Pulmonary artery endothelial cell (primary cell): ENCODE data around the gene CACNG4. TPM values are rescaled to one million over a fixed set of nuclear protein-coding genes. Genes with fewer than 3 reads are reported as not detected.

ENCODE experiments used
- DNase-seq: peaks from one replicate; pipeline ENCODE4 v3.0.0-alpha.2; 2011; ENCODE audit warnings: low read depth, low spot score
- total RNA-seq: library from RNA; depleted of rRNA; stranded (reverse); fragments of >200 nt; gene quantifications from 2 replicates; pipeline ENCODE4 v1.2.3, GENCODE V29; 2014

The CACNG4 gene
- total RNA-seq, 1 donor from 2014 or later, result not detected

DNA sequence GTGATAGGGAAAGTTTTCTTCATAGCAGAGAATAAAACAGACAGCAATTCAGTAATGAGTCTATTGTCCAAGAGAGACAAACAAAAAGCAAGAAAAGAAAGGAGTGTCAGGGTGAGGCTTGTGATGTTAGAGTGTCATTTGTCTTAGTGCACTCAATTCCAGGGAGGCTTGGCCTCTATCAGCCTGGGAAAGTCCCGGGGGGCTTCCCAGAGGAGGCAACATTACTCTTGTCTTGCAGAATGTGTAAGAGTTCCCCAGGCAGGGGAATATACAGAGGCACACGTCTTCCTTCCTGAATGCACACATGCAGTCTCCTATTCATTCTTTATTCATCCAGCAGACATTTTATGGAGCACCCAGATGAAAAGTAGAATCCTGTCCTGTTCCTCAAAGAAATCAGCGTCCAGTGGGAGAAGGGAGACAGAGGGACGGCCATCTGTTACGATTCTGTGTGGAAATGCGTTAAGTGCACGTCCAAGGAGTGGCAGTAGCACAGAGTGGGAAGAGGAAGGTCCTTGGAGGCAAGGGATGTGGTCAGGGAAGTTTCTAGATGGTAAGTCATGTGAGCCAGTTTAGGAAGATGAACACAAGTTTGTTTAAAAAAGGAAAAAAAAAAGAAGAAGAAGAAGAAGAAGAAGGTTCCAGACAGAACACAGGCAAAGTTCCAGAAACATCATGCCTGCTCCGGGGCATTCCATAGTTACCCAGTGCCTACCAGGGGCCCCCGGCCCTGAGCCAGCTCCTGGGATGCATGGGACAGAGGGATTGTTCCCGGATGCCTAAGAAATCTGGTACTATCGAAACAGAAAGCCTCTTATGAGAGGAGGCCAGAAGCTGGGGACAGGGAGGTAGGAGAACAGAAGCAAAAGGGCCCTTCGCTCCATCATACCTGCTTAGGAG lies 21.1 kb downstream of the CACNG4 start:
- no peak for DNase-seq

DNA sequence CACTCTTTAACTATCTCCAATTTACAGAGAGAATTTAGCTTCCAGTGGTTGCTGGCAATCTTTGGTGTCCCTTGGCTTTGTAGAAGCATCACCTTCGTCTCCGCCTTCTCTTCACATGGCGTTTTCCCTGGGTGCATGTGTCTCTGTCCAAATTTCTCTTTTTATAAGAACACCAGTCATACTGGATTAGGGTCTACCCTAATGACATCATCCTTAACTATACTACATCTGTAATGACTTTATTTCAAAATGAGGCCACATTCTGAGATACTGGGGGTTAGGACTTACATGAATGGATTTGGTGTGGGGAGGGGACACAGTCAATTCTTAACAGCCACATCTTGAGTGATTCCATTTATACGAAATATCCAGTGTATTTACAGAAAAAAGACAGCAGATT lies 22.2 kb downstream of the CACNG4 start:
- no peak for DNase-seq

DNA sequence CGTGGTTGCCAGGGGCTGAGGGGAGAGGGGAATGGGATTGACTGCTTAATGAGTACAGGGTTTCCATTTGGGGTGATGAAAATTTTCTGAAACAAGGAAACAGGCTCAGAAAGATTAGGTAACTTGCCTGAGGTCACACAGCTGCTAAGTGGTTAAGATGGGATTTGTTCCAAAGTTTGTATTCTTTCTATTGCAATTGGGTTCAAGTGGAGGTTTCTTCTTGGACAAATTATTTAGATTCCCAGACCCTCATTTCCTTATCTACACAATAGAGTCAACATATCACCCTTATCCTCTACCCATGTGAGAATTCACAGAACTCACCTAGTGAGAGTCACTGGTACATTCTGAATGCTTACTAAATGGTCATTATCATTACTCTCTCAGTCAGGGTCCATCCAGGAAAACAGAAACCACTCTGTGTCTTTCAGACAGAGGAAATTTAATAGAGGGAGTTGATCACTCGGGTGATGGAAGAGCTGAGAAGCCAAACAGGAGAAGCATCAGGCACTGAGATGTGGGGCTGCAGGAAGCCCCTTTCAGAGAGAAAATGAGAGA lies 22.6 kb downstream of the CACNG4 start:
- DNase-seq, result no peak

- no peak for DNase-seq
These were observed 23.7 kb downstream of the CACNG4 start for GRCh38 chr17:66988069-66988798.

DNA sequence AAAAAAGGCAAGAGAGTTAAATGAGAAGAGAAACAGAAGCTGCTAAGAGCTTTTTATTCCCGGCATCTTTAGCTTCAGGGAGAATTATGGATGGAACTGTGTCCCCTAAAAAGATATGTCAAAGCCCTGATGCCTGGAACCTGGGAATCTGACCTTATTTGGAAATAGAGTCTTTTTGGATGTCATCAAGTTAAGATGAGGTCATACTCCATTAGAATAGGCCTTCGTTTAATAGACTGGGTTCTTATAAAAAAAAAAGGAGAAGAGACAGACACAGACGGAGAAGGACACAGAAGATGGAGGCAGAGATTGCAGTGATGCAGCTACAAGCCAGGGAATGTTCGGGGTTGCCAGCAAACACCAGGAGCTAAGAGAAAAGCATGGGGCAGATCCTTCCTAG lies 24.6 kb downstream of the CACNG4 start:
- no peak for DNase-seq

GRCh38 chr17:66989579-66989978 lies 25.1 kb downstream of the CACNG4 start:
- no peak for DNase-seq

- DNase-seq, result no peak
These were observed 25.5 kb downstream of the CACNG4 start for GRCh38 chr17:66990047-66990446.

- no peak for DNase-seq
These were observed 28.5 kb downstream of the CACNG4 start for GRCh38 chr17:66992911-66993442.

- DNase-seq, result no peak
These were observed 29.9 kb downstream of the CACNG4 start for GRCh38 chr17:66994361-66994760.

DNA sequence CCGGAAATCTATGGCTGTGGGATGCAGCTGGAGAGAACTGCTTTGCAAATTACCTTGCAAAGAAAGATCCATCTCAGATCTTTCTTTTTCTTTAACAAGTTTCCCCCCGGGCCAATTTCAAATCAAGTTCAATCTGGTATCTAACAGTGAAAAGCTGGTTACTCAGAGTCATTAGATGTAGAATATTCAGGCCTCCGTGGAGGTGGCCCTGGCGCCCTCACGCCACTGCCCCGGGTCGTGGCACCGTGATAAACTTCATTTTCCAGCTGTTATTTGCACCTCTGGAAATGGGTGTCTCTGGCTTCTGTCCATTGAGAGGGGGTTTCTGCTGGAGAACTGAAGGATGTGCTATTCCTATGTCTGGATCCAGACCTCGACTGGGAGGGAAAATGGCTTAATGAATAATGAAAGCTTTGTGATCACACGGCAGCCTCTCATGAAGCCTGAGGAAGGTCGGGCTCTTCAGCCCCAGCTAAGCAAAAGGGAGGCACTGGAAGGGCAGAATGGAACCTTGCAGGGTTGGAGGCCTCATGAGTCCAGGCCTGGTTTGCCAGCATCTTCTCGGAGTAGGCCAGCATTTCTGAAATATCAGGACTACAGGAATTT lies 30.5 kb downstream of the CACNG4 start:
- no peak for DNase-seq

DNA sequence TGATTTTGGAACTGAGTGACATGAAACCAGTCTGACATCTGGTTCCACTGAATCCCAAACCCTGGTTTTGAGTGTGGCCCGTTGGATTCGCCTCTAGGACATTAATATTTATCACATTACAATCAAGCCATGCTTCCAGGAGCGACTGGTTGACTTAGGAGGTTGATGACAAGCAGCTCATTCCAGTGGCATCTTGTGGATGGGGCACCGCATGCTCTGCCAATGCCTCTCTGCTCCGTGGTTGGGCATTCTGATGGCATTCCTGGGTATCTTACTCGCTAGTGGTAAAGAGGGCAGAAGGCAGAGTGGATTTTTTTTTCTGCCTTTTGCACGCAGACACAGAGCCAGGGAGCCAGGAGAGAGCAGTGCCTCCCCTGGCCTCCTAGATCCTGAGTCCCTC lies 31.4 kb downstream of the CACNG4 start:
- no peak for DNase-seq

- no peak for DNase-seq
These were observed 32.4 kb downstream of the CACNG4 start for GRCh38 chr17:66996926-66997325.

GRCh38 chr17:67003231-67003630 lies 38.7 kb downstream of the CACNG4 start:
- no peak for DNase-seq

- DNase-seq, result no peak
These were observed 39.7 kb downstream of the CACNG4 start for GRCh38 chr17:67004181-67004580.

DNA sequence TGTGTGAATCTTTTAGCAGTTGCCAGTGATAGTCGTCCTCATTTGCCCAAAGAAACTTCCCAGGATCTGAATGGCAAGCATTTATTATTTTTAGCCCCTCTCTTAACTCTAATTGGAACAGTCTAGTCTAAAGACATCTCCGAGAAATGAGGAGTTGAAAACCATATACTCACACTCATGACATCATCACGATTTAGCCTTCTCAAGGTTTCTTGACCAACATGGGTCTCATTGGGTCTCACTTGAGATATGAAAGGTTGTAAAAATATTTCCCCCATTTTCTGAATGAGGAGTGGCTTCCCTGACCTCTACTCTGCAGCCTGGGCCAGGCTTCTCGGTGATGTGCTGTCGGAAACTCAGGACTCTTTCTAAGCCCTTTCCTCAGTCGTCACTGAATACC lies 42.8 kb downstream of the CACNG4 start:
- DNase-seq, result no peak

GRCh38 chr17:67008101-67008500 lies 43.6 kb downstream of the CACNG4 start:
- DNase-seq, result no peak

DNA sequence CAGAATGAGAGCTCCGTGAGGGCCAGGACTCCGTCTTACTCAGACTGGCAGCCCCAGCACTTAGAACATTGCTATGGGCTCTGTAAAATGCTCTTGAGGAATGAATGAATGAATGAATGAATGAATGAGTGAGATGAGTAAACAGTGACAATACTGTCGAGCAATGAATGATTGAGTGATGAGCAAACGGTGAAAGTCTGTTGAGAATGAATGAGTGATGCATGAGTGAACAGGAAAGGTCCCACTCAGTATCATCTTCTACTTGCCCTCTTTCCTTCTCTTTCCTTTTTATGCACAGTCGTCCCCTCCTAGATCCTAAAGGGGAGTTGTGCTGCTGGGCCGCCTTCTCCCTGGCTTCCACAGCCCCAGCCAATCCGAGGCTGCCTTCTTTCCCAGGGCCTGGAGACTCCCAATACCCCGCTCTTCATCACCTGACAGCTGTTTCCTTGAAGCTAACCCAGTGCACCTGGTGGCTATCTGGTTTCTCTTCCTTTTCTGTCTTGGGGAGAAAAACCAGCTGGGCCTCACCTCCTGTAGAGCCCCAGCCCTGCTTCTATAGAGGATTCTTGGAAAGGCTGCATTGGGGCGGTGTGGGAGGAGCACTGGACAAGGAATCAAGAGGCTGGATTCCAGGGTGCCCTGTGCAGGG lies 47.1 kb downstream of the CACNG4 start:
- no peak for DNase-seq

DNA sequence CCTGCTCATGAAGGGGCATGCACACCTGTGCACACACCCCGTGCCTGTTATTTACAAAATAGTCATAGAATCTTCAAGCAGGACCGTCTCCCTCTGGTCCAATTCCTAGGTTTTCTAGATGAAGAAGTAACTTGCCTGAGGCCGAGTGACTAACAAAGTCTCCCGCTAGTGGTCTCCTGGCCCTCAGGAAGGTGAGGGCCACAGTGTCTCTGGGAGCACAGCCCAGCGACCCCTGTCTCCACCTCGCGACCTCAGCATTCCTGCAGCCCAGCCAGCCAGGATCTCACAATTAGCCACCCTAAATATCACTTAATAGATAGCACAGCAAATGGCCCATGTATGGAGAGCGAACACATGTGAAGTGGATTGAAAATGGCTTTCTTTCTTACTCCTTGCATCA lies 49.4 kb downstream of the CACNG4 start:
- no peak for DNase-seq

- no peak for DNase-seq
These were observed 50.5 kb downstream of the CACNG4 start for GRCh38 chr17:67015001-67015400.

- no peak for DNase-seq
These were observed 51.7 kb downstream of the CACNG4 start for GRCh38 chr17:67016039-67016762.

GRCh38 chr17:67017910-67018309 lies 53.4 kb downstream of the CACNG4 start:
- DNase-seq, result no peak
